Effector memory CD8-positive, alpha-beta T cell (primary cell): ENCODE data around the gene GP9.

Source experiments
- ATAC-seq: fragments of 150-1000 bp; cut with Tn5 transposase; replicated peaks from 2 replicates; pipeline ENCODE4 v1.10.0; 2021; ENCODE audit warnings: mild to moderate bottlenecking, moderate library complexity
- DNase-seq, 3 experiments: peaks; one replicate each; pipeline ENCODE4 v3.0.0; 2021
- H3K27ac Mint-ChIP-seq, 2 donors: one replicate each; pipeline ENCODE4 v1.8.0; 2022; ENCODE audit warnings: mild to moderate bottlenecking in 2 of 2, mixed read lengths in 2 of 2, moderate library complexity in 2 of 2
- H3K27me3 Mint-ChIP-seq, 2 donors: one replicate each; pipeline ENCODE4 v1.8.0; 2022; ENCODE audit warnings: mixed read lengths in 2 of 2
- H3K36me3 Mint-ChIP-seq: one replicate; pipeline ENCODE4 v1.8.0; 2022; ENCODE audit warnings: mild to moderate bottlenecking, moderate library complexity, mixed read lengths; ENCODE audit not compliant: insufficient read depth
- H3K4me1 Mint-ChIP-seq, 2 donors: one replicate each; pipeline ENCODE4 v1.8.0; 2022; ENCODE audit warnings: low read depth in 2 of 2, mixed read lengths in 2 of 2
- H3K4me3 Mint-ChIP-seq, 2 donors: one replicate each; pipeline ENCODE4 v1.8.0; 2022; ENCODE audit warnings: mild to moderate bottlenecking in 2 of 2, mixed read lengths in 2 of 2, moderate library complexity in 2 of 2
- H3K9me3 Mint-ChIP-seq, 2 donors: one replicate each; pipeline ENCODE4 v1.8.0; 2022; ENCODE audit warnings: mixed read lengths in 2 of 2
- total RNA-seq, 9 experiments: gene quantifications; one replicate each; lab custom pipeline; 2026; lab: John Stamatoyannopoulos, UW

The GP9 gene
- total RNA-seq, result 0 to 0.13 (median 0) reads per million in 9 experiments

GRCh38 chr3:129060276-129061022 is at the start of gene GP9:
GP9 (plus strand) TSS chr3:129060779; CDS start chr3:129061740, 961 bp downstream.
- ATAC-seq (no peak), DNase-seq (no peak)
- peaks cover 0 to 1% of the 10 kb centered on the region in 2 donors for H3K4me1 Mint-ChIP-seq
- peaks cover 0 to 6% of the 10 kb centered on the region in 2 donors for H3K27me3 Mint-ChIP-seq
- peaks cover 3% of the 10 kb centered on the region for H3K36me3 Mint-ChIP-seq
- no peak within 1 kb of the TSS for H3K27ac Mint-ChIP-seq
- no peaks in the 10 kb centered on the region for H3K9me3 Mint-ChIP-seq
- no peak within 1 kb of the TSS for H3K4me3 Mint-ChIP-seq

DNA sequence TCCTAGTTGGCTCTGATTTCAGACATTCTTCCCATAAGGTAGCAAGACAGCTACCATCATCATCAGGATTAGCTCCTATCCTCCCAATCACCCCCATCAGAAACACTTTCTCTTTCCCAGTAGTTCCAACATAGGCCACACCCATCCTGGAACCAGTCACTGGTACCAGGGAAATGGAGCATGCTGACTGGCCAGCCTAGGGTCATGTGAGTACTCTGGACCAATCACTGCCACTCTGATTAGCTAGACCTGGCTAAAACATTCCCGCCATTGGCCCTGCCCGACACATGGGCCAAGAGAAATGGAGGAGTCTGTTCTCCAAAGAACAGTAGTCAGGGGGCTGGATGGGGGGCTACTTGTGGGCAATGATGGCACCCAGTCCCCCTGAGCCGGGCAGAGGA is 47.1 kb upstream of the GP9 start:
- Mint-ChIP-seq H3K4me3 (no peak overlapping the region), H3K27ac (peak overlapping the region; percentile 96 to 97), H3K27me3 (no peaks in the 10 kb centered on the region), H3K36me3 (peaks cover 3% of the 10 kb centered on the region), H3K4me1 (peaks cover 31 to 32% of the 10 kb centered on the region in 2 donors), H3K9me3 (no peaks in the 10 kb centered on the region)
- ATAC-seq, result no peak
- no peak for DNase-seq

DNA sequence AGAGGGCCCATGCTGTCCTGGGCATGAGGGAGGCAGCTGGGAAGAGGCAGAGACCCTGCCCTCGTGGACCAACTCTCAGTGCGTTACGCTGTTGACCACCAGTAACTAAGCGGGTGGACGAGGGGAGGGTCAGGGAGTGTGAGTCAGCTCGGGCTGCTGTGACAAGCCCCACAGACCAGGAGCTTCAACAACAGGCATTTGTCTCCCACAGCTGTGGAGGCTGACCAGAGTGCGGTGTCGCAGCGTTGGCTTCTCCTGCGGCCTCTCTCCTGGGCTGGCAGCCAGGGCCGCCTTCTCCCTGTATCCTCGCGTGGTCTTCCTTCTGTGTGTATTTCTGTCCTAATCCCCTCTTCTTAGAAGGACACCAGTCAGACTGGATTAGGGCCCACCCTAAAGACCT is 46.4 kb upstream of the GP9 start:
- no peaks in the 10 kb centered on the region for H3K27me3 Mint-ChIP-seq
- H3K4me1 Mint-ChIP-seq, result peaks cover 35% of the 10 kb centered on the region in 2 donors
- DNase-seq (no peak), ATAC-seq (no peak)
- H3K4me3 Mint-ChIP-seq, result no peak overlapping the region
- no peaks in the 10 kb centered on the region for H3K9me3 Mint-ChIP-seq
- H3K36me3 Mint-ChIP-seq, result peaks cover 3% of the 10 kb centered on the region
- H3K27ac Mint-ChIP-seq, result peak overlapping the region; percentile 96 to 97

DNA sequence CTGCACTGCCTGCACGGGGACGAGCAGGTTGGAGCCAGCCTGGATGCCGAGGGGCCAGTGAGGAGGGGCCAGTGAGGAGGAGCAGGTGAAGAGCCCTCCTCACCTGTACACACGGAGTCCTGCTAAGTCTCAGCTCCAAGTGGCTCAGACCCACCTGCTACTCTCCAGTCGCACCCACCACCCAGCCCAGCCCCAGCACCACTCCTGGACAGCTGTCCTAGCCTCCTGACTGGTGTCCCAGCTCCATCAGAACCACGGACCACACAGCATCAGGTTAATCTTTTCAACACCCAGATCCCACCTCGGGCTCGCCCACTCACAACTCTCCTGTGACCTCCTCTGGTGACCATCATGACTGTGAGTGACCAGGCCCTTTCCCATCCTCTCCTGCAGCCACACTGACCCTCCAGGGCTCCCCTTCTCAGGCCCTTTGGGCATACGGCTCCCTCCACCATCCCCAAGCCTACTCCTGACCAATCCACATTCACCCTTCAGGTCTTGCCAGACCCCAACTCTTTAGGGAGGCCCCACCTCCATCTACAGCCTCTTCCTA is 45.7 kb upstream of the GP9 start:
- peak overlapping the region; percentile 96 to 97 for H3K27ac Mint-ChIP-seq
- no peak for ATAC-seq
- peaks cover 3% of the 10 kb centered on the region for H3K36me3 Mint-ChIP-seq
- peaks cover 35% of the 10 kb centered on the region in 2 donors for H3K4me1 Mint-ChIP-seq
- H3K27me3 Mint-ChIP-seq, result no peaks in the 10 kb centered on the region
- DNase-seq, result no peak
- H3K4me3 Mint-ChIP-seq, result peak overlapping the region; percentile 85
- H3K9me3 Mint-ChIP-seq, result no peaks in the 10 kb centered on the region

GRCh38 chr3:129015388-129016105 is 45.0 kb upstream of the GP9 start:
- DNase-seq, result peak; percentile 31 to 44 (median 35)
- H3K4me3 Mint-ChIP-seq, result peak overlapping the region; percentile 85
- ATAC-seq, result peak; percentile 60
- H3K27me3 Mint-ChIP-seq, result no peaks in the 10 kb centered on the region
- peaks cover 3% of the 10 kb centered on the region for H3K36me3 Mint-ChIP-seq
- peak overlapping the region; percentile 96 to 97 for H3K27ac Mint-ChIP-seq
- H3K4me1 Mint-ChIP-seq, result peaks cover 35% of the 10 kb centered on the region in 2 donors
- no peaks in the 10 kb centered on the region for H3K9me3 Mint-ChIP-seq

- peak overlapping the region; percentile 85 for H3K4me3 Mint-ChIP-seq
- H3K36me3 Mint-ChIP-seq, result peaks cover 3% of the 10 kb centered on the region
- ATAC-seq (peak; percentile 76), DNase-seq (peak; percentile 48 to 64 (median 57))
- peaks cover 35% of the 10 kb centered on the region in 2 donors for H3K4me1 Mint-ChIP-seq
- H3K27ac Mint-ChIP-seq, result peak overlapping the region; percentile 96 to 97
- H3K27me3 Mint-ChIP-seq, result no peaks in the 10 kb centered on the region
- no peaks in the 10 kb centered on the region for H3K9me3 Mint-ChIP-seq
These were observed 44.2 kb upstream of the GP9 start for GRCh38 chr3:129016356-129016719.

DNA sequence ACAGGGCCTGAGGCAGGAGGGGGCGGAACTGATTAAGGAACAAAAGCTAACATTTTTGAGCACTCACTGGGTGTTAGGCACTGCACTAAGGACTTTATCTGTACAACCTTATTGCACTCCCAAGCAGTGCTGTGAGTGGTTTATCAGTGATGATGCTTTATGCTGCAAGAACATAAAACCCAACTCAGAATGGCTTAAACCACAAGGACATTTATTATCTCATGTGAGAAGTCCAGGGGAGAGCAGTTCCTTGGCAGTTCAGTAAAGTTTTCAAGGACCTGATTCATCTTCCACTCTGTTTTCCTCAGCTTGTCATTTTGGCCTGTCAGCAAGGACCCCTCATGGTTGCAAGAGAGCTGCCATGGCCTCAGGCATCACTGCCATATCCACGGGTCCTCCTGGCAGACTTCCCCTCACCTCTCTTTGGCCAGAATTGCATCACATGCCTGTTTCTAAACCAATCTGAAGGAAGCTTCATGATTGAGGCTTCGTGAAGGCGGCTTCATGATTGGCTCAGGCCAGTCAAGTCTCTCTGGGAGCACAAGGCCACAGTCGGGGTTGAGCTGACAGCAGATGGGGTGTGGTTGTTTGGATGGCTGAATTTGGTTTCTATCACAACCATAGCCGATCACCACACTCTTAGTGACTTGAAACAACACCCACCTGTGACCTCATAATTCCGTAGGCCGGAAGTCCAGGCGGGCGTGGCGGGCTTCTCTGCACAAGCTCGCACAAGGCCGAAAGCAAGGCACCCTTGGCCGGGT is 43.7 kb upstream of the GP9 start:
- peaks cover 37 to 38% of the 10 kb centered on the region in 2 donors for H3K4me1 Mint-ChIP-seq
- H3K9me3 Mint-ChIP-seq, result no peaks in the 10 kb centered on the region
- ATAC-seq (peak; percentile 67), DNase-seq (peak in 2 of 3 experiments; percentile 50)
- H3K36me3 Mint-ChIP-seq, result peaks cover 3% of the 10 kb centered on the region
- H3K27ac Mint-ChIP-seq, result peak overlapping the region; percentile 96 to 97
- H3K27me3 Mint-ChIP-seq, result no peaks in the 10 kb centered on the region
- H3K4me3 Mint-ChIP-seq, result peak overlapping the region; percentile 85

DNA sequence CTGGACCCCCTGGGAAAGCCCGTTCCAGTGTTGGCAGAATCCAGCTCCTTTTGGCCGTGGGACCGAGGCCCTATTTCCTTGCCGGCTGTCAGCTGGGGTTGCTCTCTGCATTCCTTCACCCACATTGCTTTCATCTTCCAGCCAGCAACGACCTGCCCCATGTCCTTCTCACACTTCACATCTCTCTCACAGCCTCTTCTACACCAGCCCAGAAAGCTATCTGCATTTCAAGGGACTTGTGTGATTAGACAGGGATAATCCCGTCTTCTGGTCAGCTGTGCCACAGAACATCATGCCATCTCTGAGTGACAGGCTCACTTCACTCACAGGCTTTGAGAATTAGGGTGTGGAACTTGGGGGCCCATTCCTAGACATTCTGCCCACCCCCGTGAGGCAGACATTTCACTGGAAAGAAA is 43.1 kb upstream of the GP9 start:
- H3K4me1 Mint-ChIP-seq, result peaks cover 41 to 44% of the 10 kb centered on the region in 2 donors
- peaks cover 3% of the 10 kb centered on the region for H3K36me3 Mint-ChIP-seq
- no peaks in the 10 kb centered on the region for H3K9me3 Mint-ChIP-seq
- DNase-seq (no peak), ATAC-seq (no peak)
- H3K27ac Mint-ChIP-seq, result peak overlapping the region; percentile 96 to 97
- H3K4me3 Mint-ChIP-seq, result peak overlapping the region; percentile 33 to 45
- no peaks in the 10 kb centered on the region for H3K27me3 Mint-ChIP-seq

- DNase-seq (no peak), ATAC-seq (no peak)
- H3K4me1 Mint-ChIP-seq, result peaks cover 41 to 47% of the 10 kb centered on the region in 2 donors
- peaks cover 3% of the 10 kb centered on the region for H3K36me3 Mint-ChIP-seq
- no peaks in the 10 kb centered on the region for H3K27me3 Mint-ChIP-seq
- H3K27ac Mint-ChIP-seq, result peak overlapping the region; percentile 96 to 97
- H3K4me3 Mint-ChIP-seq, result no peak overlapping the region
- no peaks in the 10 kb centered on the region for H3K9me3 Mint-ChIP-seq
These were observed 42.3 kb upstream of the GP9 start for GRCh38 chr3:129018271-129018670.

GRCh38 chr3:129018751-129019150 is 41.8 kb upstream of the GP9 start:
- no peaks in the 10 kb centered on the region for H3K9me3 Mint-ChIP-seq
- no peak for ATAC-seq
- peak overlapping the region; percentile 91 to 97 for H3K27ac Mint-ChIP-seq
- peaks cover 41 to 47% of the 10 kb centered on the region in 2 donors for H3K4me1 Mint-ChIP-seq
- H3K4me3 Mint-ChIP-seq, result peak overlapping the region in 1 of 2 donors; percentile 17
- H3K36me3 Mint-ChIP-seq, result peaks cover under 1% of the 10 kb centered on the region
- no peak for DNase-seq
- no peaks in the 10 kb centered on the region for H3K27me3 Mint-ChIP-seq

GRCh38 chr3:129019266-129019665 is 41.3 kb upstream of the GP9 start:
- DNase-seq (no peak), ATAC-seq (no peak)
- Mint-ChIP-seq H3K4me3 (no peak overlapping the region), H3K27me3 (no peaks in the 10 kb centered on the region), H3K4me1 (peaks cover 41 to 44% of the 10 kb centered on the region in 2 donors), H3K9me3 (no peaks in the 10 kb centered on the region), H3K36me3 (no peaks in the 10 kb centered on the region), H3K27ac (peak overlapping the region in 1 of 2 donors; percentile 91)

- no peaks in the 10 kb centered on the region for H3K9me3 Mint-ChIP-seq
- DNase-seq, result no peak
- no peak overlapping the region for H3K27ac Mint-ChIP-seq
- no peak for ATAC-seq
- peaks cover 4% of the 10 kb centered on the region for H3K36me3 Mint-ChIP-seq
- H3K27me3 Mint-ChIP-seq, result no peaks in the 10 kb centered on the region
- H3K4me1 Mint-ChIP-seq, result peaks cover 32% of the 10 kb centered on the region in 2 donors
- no peak overlapping the region for H3K4me3 Mint-ChIP-seq
These were observed 39.9 kb upstream of the GP9 start for GRCh38 chr3:129020691-129021090.

GRCh38 chr3:129021140-129021551 is 39.4 kb upstream of the GP9 start:
- Mint-ChIP-seq H3K4me1 (peaks cover 27 to 31% of the 10 kb centered on the region in 2 donors), H3K36me3 (peaks cover 4% of the 10 kb centered on the region), H3K27me3 (no peaks in the 10 kb centered on the region), H3K27ac (no peak overlapping the region), H3K4me3 (no peak overlapping the region), H3K9me3 (no peaks in the 10 kb centered on the region)
- ATAC-seq (no peak), DNase-seq (no peak)
